HEK293T (cell line): ENCODE results near the gene PLA2G15.

Source experiments
- CTCF ChIA-PET: fragments of 350-600 bp; formaldehyde crosslinking; extraction: SDS; loops from one replicate; lab custom pipeline; 2021; ENCODE audit warnings: antibody characterized with exemption, inconsistent platforms; lab: Yijun Ruan, JAX
- POLR2A ChIA-PET: fragments of 350-600 bp; formaldehyde crosslinking; extraction: SDS; loops from one replicate; lab custom pipeline; 2020; ENCODE audit warnings: antibody characterized with exemption, inconsistent platforms; lab: Yijun Ruan, JAX
- DNase-seq: peaks from one replicate; pipeline ENCODE4 v3.0.0; 2012; ENCODE audit warnings: mixed read lengths; ENCODE audit errors: extremely low spot score
- BHLHE40 ChIP-seq: fragments of 450-650 bp; IDR thresholded peaks from 2 replicates; pipeline ENCODE4 v1.6.1; 2016; ENCODE audit warnings: mild to moderate bottlenecking, moderate library complexity, borderline replicate concordance
- CTBP1 ChIP-seq: fragments of 450-650 bp; IDR thresholded peaks from 2 replicates; pipeline ENCODE4 v1.6.1; 2016; ENCODE audit warnings: borderline replicate concordance
- ELF4 ChIP-seq: fragments of 450-650 bp; IDR thresholded peaks from 2 replicates; pipeline ENCODE4 v1.6.1; 2017; ENCODE audit warnings: antibody characterized with exemption
- FOXA1 ChIP-seq: fragments of 450-650 bp; IDR thresholded peaks from 2 replicates; pipeline ENCODE4 v1.6.1; 2016; ENCODE audit warnings: mild to moderate bottlenecking
- FOXK2 ChIP-seq: fragments of 450-650 bp; IDR thresholded peaks from 2 replicates; pipeline ENCODE4 v1.6.1; 2016; ENCODE audit warnings: mild to moderate bottlenecking
- FOXM1 ChIP-seq: fragments of 450-650 bp; IDR thresholded peaks from 2 replicates; pipeline ENCODE4 v1.6.1; 2017; ENCODE audit warnings: mild to moderate bottlenecking, borderline replicate concordance
- HDGF ChIP-seq: fragments of 450-650 bp; IDR thresholded peaks from 2 replicates; pipeline ENCODE4 v1.6.1; 2017; ENCODE audit warnings: antibody characterized with exemption, borderline replicate concordance
- L3MBTL2 ChIP-seq: fragments of 450-650 bp; conservative IDR thresholded peaks from 2 replicates; pipeline ENCODE4 v1.6.1; 2016; ENCODE audit warnings: mild to moderate bottlenecking
- LEF1 ChIP-seq: fragments of 450-650 bp; IDR thresholded peaks from 2 replicates; pipeline ENCODE4 v1.6.1; 2017; ENCODE audit warnings: mild to moderate bottlenecking, borderline replicate concordance
- NFRKB ChIP-seq: fragments of 450-650 bp; IDR thresholded peaks from 2 replicates; pipeline ENCODE4 v1.6.1; 2016; ENCODE audit warnings: mild to moderate bottlenecking, moderate library complexity
- PKNOX1 ChIP-seq: fragments of 450-650 bp; IDR thresholded peaks from 2 replicates; pipeline ENCODE4 v1.6.1; 2016
- SP1 ChIP-seq: fragments of 450-650 bp; IDR thresholded peaks from 2 replicates; pipeline ENCODE4 v1.6.1; 2017
- SUZ12 ChIP-seq: fragments of 450-650 bp; IDR thresholded peaks from 2 replicates; pipeline ENCODE4 v1.6.1; 2016; ENCODE audit warnings: mild to moderate bottlenecking
- TARDBP ChIP-seq: fragments of 450-650 bp; IDR thresholded peaks from 2 replicates; pipeline ENCODE4 v1.6.1; 2016
- ZNF384 ChIP-seq: fragments of 450-650 bp; IDR thresholded peaks from 2 replicates; pipeline ENCODE4 v1.6.1; 2016

The PLA2G15 gene

GRCh38 chr16:68244903-68245853 lies at the start of gene PLA2G15:
PLA2G15 (plus strand) TSS chr16:68245373; CDS start chr16:68245427, 54 bp downstream.
- DNase-seq = peak; percentile 97
- CTCF ChIA-PET = interaction anchor here (0.5 to 1.2 kb wide), 6 partner anchors 19 to 828 kb away, joined by 3 to 5 read pairs (median 3); partner anchors contain the start of gene SLC7A6
- TF ChIP-seq SUZ12 (no peak), PKNOX1 (peak; percentile 66; the same call in 1 of the 2 replicates), FOXK2 (no peak), L3MBTL2 (peak; percentile 45), BHLHE40 (no peak), FOXM1 (peak; percentile 67; the same call in 1 of the 2 replicates), ELF4 (0 out of 2 replicates have a peak, but pooled peaks have one; percentile 29), SP1 (no peak), LEF1 (no peak), CTBP1 (no peak; the same call in 1 of the 2 replicates)
- POLR2A ChIA-PET = interaction anchor here (0.9 to 1.4 kb wide), 5 partner anchors 8 to 160 kb away, joined by 3 to 6 read pairs (median 3); partner anchors contain the start of genes NFATC3 and SLC7A6

- ChIA-PET CTCF (no interaction called here), POLR2A (no interaction called here)
- TF ChIP-seq HDGF (no peak), L3MBTL2 (no peak), BHLHE40 (no peak)
- no peak for DNase-seq
Observed at GRCh38 chr16:68197250-68197649, 47.9 kb upstream of the PLA2G15 start.

- DNase-seq = peak; percentile 15
- CTCF ChIA-PET = interaction anchor here (1.3 to 1.5 kb wide), 2 partner anchors 106 to 107 kb away, joined by 3 to 4 read pairs; no protein-coding TSS in a partner anchor
- TF ChIP-seq ELF4 = no peak
- 0 out of 2 replicates have a peak, but pooled peaks have one; percentile 39 for TF ChIP-seq PKNOX1
- TF ChIP-seq HDGF = no peak
- no peak for TF ChIP-seq ZNF384
- no peak for TF ChIP-seq LEF1
- POLR2A ChIA-PET = interaction anchor here (0.7 to 1.8 kb wide), 2 partner anchors 17 to 116 kb away, joined by 3 to 5 read pairs; no protein-coding TSS in a partner anchor
Observed at GRCh38 chr16:68200088-68200783, 44.9 kb upstream of the PLA2G15 start.

GRCh38 chr16:68202091-68202519 lies 43.1 kb upstream of the PLA2G15 start:
- no peak for TF ChIP-seq BHLHE40
- TF ChIP-seq SP1 = no peak
- no peak for TF ChIP-seq FOXM1
- no peak for TF ChIP-seq LEF1
- no peak for TF ChIP-seq TARDBP
- no peak for TF ChIP-seq CTBP1
- no peak for TF ChIP-seq ELF4
- TF ChIP-seq FOXK2 = no peak
- TF ChIP-seq NFRKB = no peak
- no peak for TF ChIP-seq FOXA1
- no peak for TF ChIP-seq HDGF
- no peak for TF ChIP-seq PKNOX1
- ChIA-PET CTCF (interaction anchor here (0.6 kb wide), 1 partner anchor 1047 kb away, joined by 3 read pairs; no protein-coding TSS in a partner anchor), POLR2A (no interaction called here)
- DNase-seq = peak; percentile 10

- POLR2A ChIA-PET = interaction anchor here (0.7 kb wide), 1 partner anchor 31 kb away, joined by 3 read pairs; no protein-coding TSS in a partner anchor
- no peak for DNase-seq
- TF ChIP-seq FOXK2 = no peak
- no peak for TF ChIP-seq NFRKB
- TF ChIP-seq SUZ12 = no peak
- TF ChIP-seq SP1 = no peak
- TF ChIP-seq LEF1 = no peak
- TF ChIP-seq L3MBTL2 = no peak
- TF ChIP-seq PKNOX1 = no peak
- no peak for TF ChIP-seq FOXM1
- no peak for TF ChIP-seq TARDBP
- CTCF ChIA-PET = no interaction called here
Observed at GRCh38 chr16:68206245-68206644, 38.9 kb upstream of the PLA2G15 start.
